ENCODE measurements around the gene DHRS9.
"Not testable (repeated sequence)": the region's sequence is repeated elsewhere in the genome, so short reads cannot be mapped to it uniquely, and the experiment has no call there.

DNA sequence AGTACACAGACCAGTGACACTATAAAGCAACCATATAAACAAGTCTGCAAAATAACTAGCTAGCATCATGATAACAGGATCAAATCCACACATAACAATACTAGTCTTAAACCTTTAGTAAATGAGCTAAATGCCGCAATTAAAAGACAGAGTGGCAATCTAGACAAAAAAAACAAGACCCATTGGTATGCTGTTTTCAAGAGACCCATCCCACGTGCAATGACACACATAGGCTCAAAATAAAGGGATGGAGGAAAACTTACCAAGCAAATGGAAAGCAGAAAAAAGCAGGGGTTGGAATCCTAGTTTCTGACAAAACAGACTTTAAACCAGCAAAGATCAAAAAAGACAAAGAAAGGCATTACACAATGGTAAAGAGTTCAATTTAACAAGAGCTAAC lies 14.8 kb upstream of the DHRS9 start:
- TF ChIP-seq, protein P1, sequence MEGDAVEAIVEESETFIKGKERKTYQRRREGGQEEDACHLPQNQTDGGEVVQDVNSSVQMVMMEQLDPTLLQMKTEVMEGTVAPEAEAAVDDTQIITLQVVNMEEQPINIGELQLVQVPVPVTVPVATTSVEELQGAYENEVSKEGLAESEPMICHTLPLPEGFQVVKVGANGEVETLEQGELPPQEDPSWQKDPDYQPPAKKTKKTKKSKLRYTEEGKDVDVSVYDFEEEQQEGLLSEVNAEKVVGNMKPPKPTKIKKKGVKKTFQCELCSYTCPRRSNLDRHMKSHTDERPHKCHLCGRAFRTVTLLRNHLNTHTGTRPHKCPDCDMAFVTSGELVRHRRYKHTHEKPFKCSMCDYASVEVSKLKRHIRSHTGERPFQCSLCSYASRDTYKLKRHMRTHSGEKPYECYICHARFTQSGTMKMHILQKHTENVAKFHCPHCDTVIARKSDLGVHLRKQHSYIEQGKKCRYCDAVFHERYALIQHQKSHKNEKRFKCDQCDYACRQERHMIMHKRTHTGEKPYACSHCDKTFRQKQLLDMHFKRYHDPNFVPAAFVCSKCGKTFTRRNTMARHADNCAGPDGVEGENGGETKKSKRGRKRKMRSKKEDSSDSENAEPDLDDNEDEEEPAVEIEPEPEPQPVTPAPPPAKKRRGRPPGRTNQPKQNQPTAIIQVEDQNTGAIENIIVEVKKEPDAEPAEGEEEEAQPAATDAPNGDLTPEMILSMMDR (conservative IDR thresholded peaks at IDR 0.05): not testable (repeated sequence)
- TF ChIP-seq EZH2 (IDR thresholded peaks at IDR 0.05; ENCODE audit: low read depth): not testable (repeated sequence)

All from PC-9 (cell line).